ENCODE results near the gene TADA2A.

DNA sequence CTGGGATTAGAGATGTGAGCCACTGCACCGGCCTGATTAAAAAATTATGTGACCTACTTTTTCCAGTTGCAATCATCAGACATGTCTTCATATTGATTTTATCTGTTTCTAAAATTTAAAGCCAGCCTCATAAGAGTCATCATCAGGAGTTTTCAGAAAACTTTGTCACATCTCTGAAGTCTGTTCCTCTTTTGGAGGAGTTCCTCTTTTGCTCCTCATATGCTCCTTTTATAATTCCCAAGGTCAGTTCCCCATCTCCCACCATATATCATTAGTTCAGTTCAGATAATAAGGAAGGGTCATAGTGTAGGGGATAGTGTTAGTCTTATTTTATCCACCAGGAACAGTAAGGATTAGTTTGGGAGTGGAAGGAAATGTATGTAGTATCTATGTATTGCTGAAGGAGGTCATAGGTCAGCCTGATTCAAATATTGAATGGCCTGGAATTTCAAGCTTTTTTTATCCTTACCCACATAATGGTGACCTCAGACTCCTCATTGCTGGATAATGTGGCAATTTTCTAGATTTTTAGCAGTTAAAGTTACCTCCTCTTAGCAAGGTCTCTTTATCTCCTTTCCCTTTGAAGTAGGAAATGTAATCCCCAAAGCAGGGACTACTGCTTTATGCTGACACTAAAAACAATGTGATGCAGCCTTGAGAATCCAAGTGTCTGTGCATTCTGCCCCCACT lies 69.2 kb downstream of the TADA2A start:
- TF ChIP-seq, protein P1, sequence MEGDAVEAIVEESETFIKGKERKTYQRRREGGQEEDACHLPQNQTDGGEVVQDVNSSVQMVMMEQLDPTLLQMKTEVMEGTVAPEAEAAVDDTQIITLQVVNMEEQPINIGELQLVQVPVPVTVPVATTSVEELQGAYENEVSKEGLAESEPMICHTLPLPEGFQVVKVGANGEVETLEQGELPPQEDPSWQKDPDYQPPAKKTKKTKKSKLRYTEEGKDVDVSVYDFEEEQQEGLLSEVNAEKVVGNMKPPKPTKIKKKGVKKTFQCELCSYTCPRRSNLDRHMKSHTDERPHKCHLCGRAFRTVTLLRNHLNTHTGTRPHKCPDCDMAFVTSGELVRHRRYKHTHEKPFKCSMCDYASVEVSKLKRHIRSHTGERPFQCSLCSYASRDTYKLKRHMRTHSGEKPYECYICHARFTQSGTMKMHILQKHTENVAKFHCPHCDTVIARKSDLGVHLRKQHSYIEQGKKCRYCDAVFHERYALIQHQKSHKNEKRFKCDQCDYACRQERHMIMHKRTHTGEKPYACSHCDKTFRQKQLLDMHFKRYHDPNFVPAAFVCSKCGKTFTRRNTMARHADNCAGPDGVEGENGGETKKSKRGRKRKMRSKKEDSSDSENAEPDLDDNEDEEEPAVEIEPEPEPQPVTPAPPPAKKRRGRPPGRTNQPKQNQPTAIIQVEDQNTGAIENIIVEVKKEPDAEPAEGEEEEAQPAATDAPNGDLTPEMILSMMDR (IDR thresholded peaks at IDR 0.05; ENCODE audit: low read length) = no peak
- no peak for TF ChIP-seq EZH2 (IDR thresholded peaks at IDR 0.05; ENCODE audit: borderline replicate concordance, low read length)

All from OCI-LY1 (cell line).